HepG2 (cell line): Measurements from ENCODE around the gene C20orf204. TPM values are rescaled to one million over a fixed set of nuclear protein-coding genes. Genes with fewer than 3 reads are reported as not detected.

Source experiments
- ATAC-seq: fragments of 200-7000 bp; cut with Tn5 transposase; 3 replicates; pipeline ENCODE4 v1.9.1; 2020; ENCODE audit warnings: mild to moderate bottlenecking, moderate library complexity
- BruUV-seq: library from RNA; stranded (reverse); fragments of 400-500 nt; replicated peaks from 2 replicates; lab custom pipeline; 2021; lab: Mats Ljungman, UMichigan
- CTCF ChIA-PET: fragments of 300-600 bp; formaldehyde crosslinking; extraction: SDS; loops from one replicate; lab custom pipeline; 2021; ENCODE audit warnings: low total read pairs, inconsistent platforms, low intra/inter-chr PET ratio; lab: Yijun Ruan, JAX
- POLR2A ChIA-PET: fragments of 350-600 bp; sonication (Branson Sonifier 250); formaldehyde crosslinking; loops from one replicate; lab custom pipeline; 2020; ENCODE audit warnings: antibody characterized with exemption, inconsistent platforms; lab: Yijun Ruan, JAX
- DNase-seq: peaks from one replicate; pipeline ENCODE4 v3.0.0-alpha.2; 2015; ENCODE audit warnings: low spot score
- FAIRE-seq: peaks from 3 replicates; lab custom pipeline; 2011; peaks lifted over from hg19 to GRCh38; lab: Jason Lieb, UNC
- H2AFZ ChIP-seq: one replicate; pipeline ENCODE4 v1.6.1; 2011; ENCODE audit warnings: low read length, inconsistent platforms
- H3K27ac ChIP-seq: fragments of 300-600 bp; 3 replicates; pipeline ENCODE4 v1.8.0; 2011; ENCODE audit warnings: mixed run types, mild to moderate bottlenecking, mixed read lengths, low read length, inconsistent platforms; ENCODE audit not compliant: insufficient read depth; ENCODE audit errors: extremely low read length
- H3K27me3 ChIP-seq, 2 experiments: fragments of 200-600 bp in 1 of 2; 2 replicates in 1 of 2; 3 replicates in 1 of 2; pipeline versions ENCODE4 v1.6.0 to v1.8.0; 2011; ENCODE audit warnings: low read length in 2 of 2, mild to moderate bottlenecking in 2 of 2, moderate library complexity in 2 of 2, inconsistent platforms in 1 of 2; ENCODE audit not compliant: insufficient read depth in 2 of 2, control insufficient read depth in 1 of 2
- H3K36me3 ChIP-seq, 2 experiments: fragments of 200-600 bp in 1 of 2; replicated peaks in 1 of 2; 2 replicates in 1 of 2; 3 replicates in 1 of 2; pipeline versions ENCODE4 v1.5.1 to v1.8.0; 2011; ENCODE audit warnings: low read length in 2 of 2, inconsistent platforms in 1 of 2; ENCODE audit not compliant: insufficient read depth in 2 of 2, control insufficient read depth in 1 of 2
- H3K4me1 ChIP-seq: 2 replicates; pipeline ENCODE4 v1.5.1; 2012; ENCODE audit warnings: low read length, inconsistent platforms; ENCODE audit not compliant: insufficient read depth
- H3K4me2 ChIP-seq: 2 replicates; pipeline ENCODE4 v1.6.0; 2011; ENCODE audit warnings: low read depth, low read length, inconsistent platforms
- H3K4me3 ChIP-seq, 3 experiments: fragments of 200-600 bp in 1 of 3; sonication (generic), shearing (Covaris generic) in 1 of 3; replicated peaks in 1 of 3; 2 replicates each; pipeline ENCODE4 v1.5.1; 2011 to 2016; ENCODE audit warnings: low read length in 3 of 3, inconsistent platforms in 2 of 3, low read depth in 2 of 3, mild to moderate bottlenecking in 2 of 3, control low read depth in 1 of 3, mixed read lengths in 1 of 3; ENCODE audit not compliant: insufficient read depth in 1 of 3
- H3K79me2 ChIP-seq: one replicate; pipeline ENCODE4 v1.6.1; 2011; ENCODE audit warnings: low read length, inconsistent platforms; ENCODE audit not compliant: insufficient read depth
- H3K9ac ChIP-seq: 2 replicates; pipeline ENCODE4 v1.6.0; 2011; ENCODE audit warnings: mild to moderate bottlenecking, low read depth, low read length, inconsistent platforms; ENCODE audit not compliant: insufficient read depth
- H3K9me3 ChIP-seq: 2 replicates; pipeline ENCODE4 v1.5.1; 2012; ENCODE audit warnings: mild to moderate bottlenecking, low read length
- H4K20me1 ChIP-seq: 2 replicates; pipeline ENCODE4 v1.6.0; 2011; ENCODE audit warnings: inconsistent platforms, mild to moderate bottlenecking, low read length, moderate library complexity; ENCODE audit not compliant: insufficient read depth
- AGO2 ChIP-seq: fragments of 200-400 bp; formaldehyde crosslinking; optimal IDR thresholded peaks from 2 replicates; pipeline ENCODE3; 2017; ENCODE audit warnings: mild to moderate bottlenecking, low read depth, low read length, moderate library complexity
- FOSL2 ChIP-seq: sonication (generic); formaldehyde crosslinking; IDR thresholded peaks from 2 replicates; pipeline ENCODE4 v1.4.0; 2020; ENCODE audit warnings: missing genetic modification reagents
- FOXA3 ChIP-seq: IDR thresholded peaks from 2 replicates; pipeline ENCODE4 v1.6.1; 2016; ENCODE audit warnings: missing genetic modification reagents, missing compliant biosample characterization
- FOXJ3 ChIP-seq: sonication (generic); formaldehyde crosslinking; IDR thresholded peaks from 2 replicates; pipeline ENCODE4 v1.4.0; 2020; ENCODE audit warnings: missing genetic modification reagents, mild to moderate bottlenecking, borderline replicate concordance
- GABPB1 ChIP-seq: IDR thresholded peaks from 2 replicates; pipeline ENCODE4 v1.6.1; 2016; ENCODE audit warnings: mild to moderate bottlenecking, missing genetic modification reagents, moderate library complexity, missing compliant biosample characterization
- KMT2B ChIP-seq: IDR thresholded peaks from 2 replicates; pipeline ENCODE4 v1.6.1; 2016; ENCODE audit warnings: missing genetic modification reagents, missing compliant biosample characterization
- NFKB2 ChIP-seq: sonication (generic); formaldehyde crosslinking; IDR thresholded peaks from 2 replicates; pipeline ENCODE4 v1.4.0; 2020; ENCODE audit warnings: missing genetic modification reagents, borderline replicate concordance
- NFKBIZ ChIP-seq: IDR thresholded peaks from 2 replicates; pipeline ENCODE4 v1.6.1; 2018; ENCODE audit warnings: missing genetic modification reagents, missing compliant biosample characterization
- NFYC ChIP-seq: IDR thresholded peaks from 2 replicates; pipeline ENCODE4 v1.6.1; 2016; ENCODE audit warnings: missing genetic modification reagents, missing compliant biosample characterization
- NR2F1 ChIP-seq, 2 experiments: fragments of 450-650 bp in 1 of 2; formaldehyde crosslinking in 1 of 2; IDR thresholded peaks; 2 replicates each; pipeline versions ENCODE4 v1.5.0 to v1.6.1; 2016 to 2020; ENCODE audit warnings: mild to moderate bottlenecking in 1 of 2, missing compliant biosample characterization in 1 of 2, missing genetic modification reagents in 1 of 2, moderate library complexity in 1 of 2
- SOX13 ChIP-seq, 3 experiments: fragments of 450-650 bp in 1 of 3; sonication (generic) in 1 of 3; formaldehyde crosslinking in 1 of 3; IDR thresholded peaks in 2 of 3; conservative IDR thresholded peaks in 1 of 3; 2 replicates each; pipeline versions ENCODE4 v1.5.0 to v1.6.1; 2016 to 2020; ENCODE audit warnings: antibody characterized with exemption in 1 of 3, mild to moderate bottlenecking in 1 of 3, missing compliant biosample characterization in 1 of 3, missing genetic modification reagents in 1 of 3, moderate library complexity in 1 of 3
- SP1 ChIP-seq, 2 experiments: fragments of 450-650 bp in 1 of 2; sonication (generic) in 1 of 2; formaldehyde crosslinking in 1 of 2; IDR thresholded peaks; 2 replicates each; pipeline versions ENCODE4 v1.4.0 to v1.6.1; 2016 to 2020; ENCODE audit warnings: missing genetic modification reagents in 1 of 2
- SUZ12 ChIP-seq: fragments of 150-350 bp; IDR thresholded peaks from 2 replicates; pipeline ENCODE4 v1.6.1; 2014; ENCODE audit warnings: low read depth, low read length
- TBX3 ChIP-seq: fragments of 450-650 bp; IDR thresholded peaks from 2 replicates; pipeline ENCODE4 v1.6.1; 2017; ENCODE audit warnings: antibody characterized with exemption, mild to moderate bottlenecking, inconsistent platforms, borderline replicate concordance
- ZFP37 ChIP-seq: sonication (generic); formaldehyde crosslinking; IDR thresholded peaks from 2 replicates; pipeline ENCODE4 v1.4.0; 2020; ENCODE audit warnings: missing genetic modification reagents, borderline replicate concordance
- ZNF720 ChIP-seq: sonication (generic); formaldehyde crosslinking; IDR thresholded peaks from 2 replicates; pipeline ENCODE4 v1.4.0; 2020; ENCODE audit warnings: missing genetic modification reagents
- ZNF775 ChIP-seq: sonication (generic); formaldehyde crosslinking; IDR thresholded peaks from 2 replicates; pipeline ENCODE4 v1.4.0; 2020; ENCODE audit warnings: missing genetic modification reagents, mild to moderate bottlenecking, moderate library complexity, borderline replicate concordance
- ZSCAN22 ChIP-seq: sonication (generic); formaldehyde crosslinking; IDR thresholded peaks from 2 replicates; pipeline ENCODE4 v1.4.0; 2020; ENCODE audit warnings: mild to moderate bottlenecking, missing genetic modification reagents
- WGBS: methylation state at CpG from one replicate; pipeline ENCODE4 v1.1.6; 2017; ENCODE audit warnings: low lambda C conversion rate; 5-methylcytosine and 5-hydroxymethylcytosine counted together
- in situ Hi-C: cut with HindIII; loops from 2 replicates; pipeline ENCODE4 v1.10.0; 2017; ENCODE audit warnings: low pct_unique_long_range_greater_than_20kb; ENCODE audit not compliant: extremely low pct_ligation_motif_present
- intact Hi-C: fragments of 100-400 bp; cut with micrococcal nuclease; formaldehyde crosslinking; loops from one replicate; pipeline ENCODE4 v1.10.0; 2022; ENCODE audit not compliant: unreplicated experiment
- polyA plus RNA-seq, 8 experiments: library from polyadenylated mRNA; depleted of rRNA in 3 of 8; stranded (reverse) in 7 of 8; unstranded in 1 of 8; fragments of >200 nt; fragmentation: Illumina TruSeq in 4 of 8; extraction: Trizol in 4 of 8; gene quantifications; 2 replicates each; pipeline versions ENCODE4 v1.2.1 to v1.2.3, GENCODE V29; 2011 to 2016; ENCODE audit warnings: low read depth in 4 of 8, missing spikeins in 1 of 8, mixed read lengths in 1 of 8; ENCODE audit not compliant: insufficient read depth in 1 of 8
- total RNA-seq, 5 experiments: library from RNA; depleted of rRNA; stranded (reverse); fragments of >200 nt; fragmentation: Illumina TruSeq; extraction: Trizol; gene quantifications; 2 replicates each; pipeline ENCODE4 v1.2.3, GENCODE V29; 2016; ENCODE audit warnings: low read depth in 1 of 5
- TF ChIP-seq, protein P1 (sequence below): sonication (generic); formaldehyde crosslinking; IDR thresholded peaks from 2 replicates; pipeline ENCODE4 v1.9.0; 2021; ENCODE audit warnings: missing genetic modification reagents, borderline replicate concordance
- TF ChIP-seq, protein P2 (sequence below): sonication (generic); formaldehyde crosslinking; IDR thresholded peaks from 2 replicates; pipeline ENCODE4 v1.8.1; 2023; ENCODE audit warnings: missing genetic modification reagents, mild to moderate bottlenecking, borderline replicate concordance

Gene C20orf204
- total and polyA plus RNA-seq, 2 of the 13 experiments (the other 11 are each of a cell fraction or from before 2014, with no cell fraction given) = 22.1 to 80.0 TPM

DNA sequence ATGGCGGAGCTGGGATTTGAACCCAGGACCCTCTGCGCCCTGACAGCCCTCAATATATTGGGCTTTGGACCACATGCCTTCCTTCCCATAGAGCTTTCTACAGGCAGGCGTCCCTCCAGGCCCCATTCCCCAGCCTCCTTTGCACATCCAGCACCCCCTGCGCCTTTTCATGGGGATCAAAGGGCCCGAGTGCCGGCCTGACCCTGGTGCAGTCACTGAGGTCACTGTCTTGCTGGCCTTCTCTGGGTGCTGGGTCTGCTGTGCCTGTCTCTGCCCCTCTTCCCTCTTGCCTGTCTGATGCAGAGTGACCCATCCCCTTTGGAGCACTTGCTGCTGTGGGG, 45.6 kb downstream of the C20orf204 start (continued):
- TF ChIP-seq NFKB2 (CRISPR knock-in tag) = peak; percentile 16; the same call in 1 of the 2 replicates
- TF ChIP-seq TBX3 = no peak
- TF ChIP-seq NR2F1 (CRISPR knock-in tag; IDR thresholded peaks at IDR 0.05) = peak in 1 of 2 experiments; percentile 10; a peak in 1 of 4 replicates
- TF ChIP-seq ZNF775 (CRISPR knock-in tag) = no peak
- TF ChIP-seq FOXJ3 = no peak
- TF ChIP-seq SUZ12 = no peak
- TF ChIP-seq AGO2 = peak; percentile 26

DNA sequence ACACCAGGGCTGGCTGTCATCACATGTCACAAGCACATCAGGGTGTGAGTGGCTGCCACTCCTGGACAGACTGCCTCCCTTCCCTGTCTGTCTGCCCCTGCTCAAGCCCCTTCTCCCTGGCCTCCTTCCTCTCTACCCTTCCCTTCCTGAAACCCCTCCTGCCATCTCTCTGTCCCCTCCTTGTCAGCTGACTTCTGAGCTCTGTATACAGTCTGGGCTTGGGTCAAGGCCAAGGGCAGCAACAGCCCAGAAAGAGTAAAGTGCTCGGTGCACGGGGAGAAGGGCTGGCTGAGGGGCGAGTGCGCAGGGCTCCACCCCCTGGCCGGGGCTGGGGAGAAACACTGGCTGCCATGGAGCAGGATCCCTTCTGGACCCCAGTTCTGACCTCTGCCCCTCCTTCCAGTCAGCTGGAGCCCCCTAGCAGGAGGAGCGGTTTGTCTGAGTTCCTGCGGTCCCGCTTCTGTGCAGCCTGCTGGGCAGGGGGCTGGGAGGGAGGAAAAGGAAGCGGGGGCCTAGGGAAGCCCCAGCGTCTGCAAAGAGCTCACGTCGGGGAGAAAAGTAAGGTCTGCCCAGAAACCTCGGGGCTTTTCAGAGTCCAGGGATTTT, 46.2 kb downstream of the C20orf204 start:
- H3K79me2 ChIP-seq = no peaks in the 10 kb centered on the region
- H3K27ac ChIP-seq = no peak overlapping the region
- no peaks in the 10 kb centered on the region for H3K36me3 ChIP-seq
- intact Hi-C loops = no loop called here
- DNase-seq (peak; percentile 55), FAIRE-seq (peak; percentile 56), ATAC-seq (peak; percentile 9)
- H3K27me3 ChIP-seq = peaks cover 14 to 39% of the 10 kb centered on the region in 2 experiments
- no peak overlapping the region for H2AFZ ChIP-seq
- H4K20me1 ChIP-seq = peaks cover 9% of the 10 kb centered on the region; the same call in 1 of the 2 replicates
- ChIA-PET POLR2A (interaction anchor here (1.1 to 4.9 kb wide), 4 partner anchors 17 to 223 kb away, joined by 3 to 25 read pairs (median 12); partner anchors contain the start of gene TCEA2), CTCF (interaction anchor here (2.3 kb wide), 1 partner anchor 38 kb away, joined by 14 read pairs; no protein-coding TSS in a partner anchor)
- in situ Hi-C loops = loop anchor here (5.0 kb wide), 1 partner anchor 35 kb away; no protein-coding TSS in a partner anchor
- H3K9me3 ChIP-seq = no peaks in the 10 kb centered on the region
- BruUV-seq = no TSS peak
- peaks cover 63% of the 10 kb centered on the region for H3K4me1 ChIP-seq
- H3K9ac ChIP-seq = no peak overlapping the region
- peak overlapping the region in 1 of 3 experiments; percentile 30; a peak in 1 of 6 replicates for H3K4me3 ChIP-seq
- WGBS = 4% methylated on average over 13 of the region's 13 CpGs
- peak overlapping the region; percentile 99 for H3K4me2 ChIP-seq
- TF ChIP-seq, protein P1, sequence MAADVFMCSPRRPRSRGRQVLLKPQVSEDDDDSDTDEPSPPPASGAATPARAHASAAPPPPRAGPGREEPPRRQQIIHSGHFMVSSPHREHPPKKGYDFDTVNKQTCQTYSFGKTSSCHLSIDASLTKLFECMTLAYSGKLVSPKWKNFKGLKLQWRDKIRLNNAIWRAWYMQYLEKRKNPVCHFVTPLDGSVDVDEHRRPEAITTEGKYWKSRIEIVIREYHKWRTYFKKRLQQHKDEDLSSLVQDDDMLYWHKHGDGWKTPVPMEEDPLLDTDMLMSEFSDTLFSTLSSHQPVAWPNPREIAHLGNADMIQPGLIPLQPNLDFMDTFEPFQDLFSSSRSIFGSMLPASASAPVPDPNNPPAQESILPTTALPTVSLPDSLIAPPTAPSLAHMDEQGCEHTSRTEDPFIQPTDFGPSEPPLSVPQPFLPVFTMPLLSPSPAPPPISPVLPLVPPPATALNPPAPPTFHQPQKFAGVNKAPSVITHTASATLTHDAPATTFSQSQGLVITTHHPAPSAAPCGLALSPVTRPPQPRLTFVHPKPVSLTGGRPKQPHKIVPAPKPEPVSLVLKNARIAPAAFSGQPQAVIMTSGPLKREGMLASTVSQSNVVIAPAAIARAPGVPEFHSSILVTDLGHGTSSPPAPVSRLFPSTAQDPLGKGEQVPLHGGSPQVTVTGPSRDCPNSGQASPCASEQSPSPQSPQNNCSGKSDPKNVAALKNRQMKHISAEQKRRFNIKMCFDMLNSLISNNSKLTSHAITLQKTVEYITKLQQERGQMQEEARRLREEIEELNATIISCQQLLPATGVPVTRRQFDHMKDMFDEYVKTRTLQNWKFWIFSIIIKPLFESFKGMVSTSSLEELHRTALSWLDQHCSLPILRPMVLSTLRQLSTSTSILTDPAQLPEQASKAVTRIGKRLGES (CRISPR knock-in tag) = no peak
- TF ChIP-seq, protein P2, sequence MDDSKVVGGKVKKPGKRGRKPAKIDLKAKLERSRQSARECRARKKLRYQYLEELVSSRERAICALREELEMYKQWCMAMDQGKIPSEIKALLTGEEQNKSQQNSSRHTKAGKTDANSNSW = no peak
- TF ChIP-seq ZNF720 (CRISPR knock-in tag) (no peak), GABPB1 (CRISPR knock-in tag) (no peak; the same call in 1 of the 2 replicates), ZSCAN22 (CRISPR knock-in tag) (no peak), FOXA3 (CRISPR knock-in tag) (peak; percentile 69), NFKBIZ (CRISPR knock-in tag) (0 out of 2 replicates have a peak, but pooled peaks have one; percentile 31), SOX13 (IDR thresholded peaks at IDR 0.05) (no peak), SOX13 (CRISPR knock-in tag; conservative IDR thresholded peaks at IDR 0.05 in 1 of 2, IDR thresholded peaks at IDR 0.05 in 1 of 2) (peak in 1 of 2 experiments; percentile 53; a peak in 1 of 4 replicates), ZFP37 (0 out of 2 replicates have a peak, but pooled peaks have one; percentile 28), KMT2B (CRISPR knock-in tag) (0 out of 2 replicates have a peak, but pooled peaks have one; percentile 38), NFYC (no peak), SP1 (IDR thresholded peaks at IDR 0.05) (no peak), SP1 (CRISPR knock-in tag; IDR thresholded peaks at IDR 0.05) (no peak), FOSL2 (CRISPR knock-in tag) (peak; percentile 29; the same call in 1 of the 2 replicates)
